ENCODE measurements around the gene WDR36.

- no peak for TF ChIP-seq KDM4B (CRISPR knock-in tag; IDR thresholded peaks at IDR 0.05)
- no peak for TF ChIP-seq YY1 (IDR thresholded peaks at IDR 0.05; ENCODE audit: insufficient read depth, insufficient replicate concordance, low read depth, low read length)
- TF ChIP-seq CTCF (CRISPR knock-in tag; IDR thresholded peaks at IDR 0.05), result no peak
- TF ChIP-seq ZSCAN21 (CRISPR knock-in tag; IDR thresholded peaks at IDR 0.05; ENCODE audit: borderline replicate concordance), result no peak
- no peak for TF ChIP-seq JDP2 (CRISPR knock-in tag; IDR thresholded peaks at IDR 0.05; ENCODE audit: borderline replicate concordance)
- no peak for TF ChIP-seq EP300 (IDR thresholded peaks at IDR 0.05; ENCODE audit: low read depth in 2 of 2, low read length in 2 of 2)
- TF ChIP-seq EP300 (CRISPR knock-in tag; IDR thresholded peaks at IDR 0.05; ENCODE audit: borderline replicate concordance), result no peak
- TF ChIP-seq PREB (CRISPR knock-in tag; IDR thresholded peaks at IDR 0.05), result no peak
- TF ChIP-seq MED1 (CRISPR knock-in tag; IDR thresholded peaks at IDR 0.05), result no peak
- no peak for TF ChIP-seq POLR2AphosphoS5 (IDR thresholded peaks at IDR 0.05; ENCODE audit: low read depth, low read length)
Observed at GRCh38 chr5:111075520-111075919, 16.6 kb upstream of the WDR36 start.
